Hepatocyte (in vitro differentiated cells): ENCODE results near the gene LAMA3. TPM values are rescaled to one million over a fixed set of nuclear protein-coding genes. Genes with fewer than 3 reads are reported as not detected.

Source experiments
- DNase-seq: peaks from one replicate; pipeline ENCODE4 v3.0.0-alpha.2; 2016; ENCODE audit warnings: low spot score
- H2AFZ ChIP-seq: fragments of 200-600 bp; sonication (generic); 2 replicates; pipeline ENCODE4 v1.6.0; 2016; ENCODE audit warnings: antibody characterized with exemption, mild to moderate bottlenecking
- H3K27ac ChIP-seq: fragments of 200-600 bp; sonication (generic); 2 replicates; pipeline ENCODE4 v1.5.1; 2016; ENCODE audit warnings: mild to moderate bottlenecking
- H3K27me3 ChIP-seq: fragments of 200-600 bp; sonication (generic); 2 replicates; pipeline ENCODE4 v1.6.1; 2016
- H3K36me3 ChIP-seq: fragments of 200-600 bp; sonication (generic); replicated peaks from 2 replicates; pipeline ENCODE4 v1.5.1; 2016; ENCODE audit warnings: low read depth; ENCODE audit not compliant: insufficient read depth
- H3K4me1 ChIP-seq: fragments of 200-600 bp; sonication (generic); 2 replicates; pipeline ENCODE4 v1.5.1; 2016; ENCODE audit warnings: mild to moderate bottlenecking, moderate library complexity; ENCODE audit not compliant: insufficient read depth
- H3K4me2 ChIP-seq: fragments of 200-600 bp; sonication (generic); 2 replicates; pipeline ENCODE4 v1.6.0; 2016
- H3K4me3 ChIP-seq: fragments of 200-600 bp; sonication (generic); 2 replicates; pipeline ENCODE4 v1.5.1; 2016; ENCODE audit warnings: mild to moderate bottlenecking
- H3K79me2 ChIP-seq: fragments of 200-600 bp; sonication (generic); 2 replicates; pipeline ENCODE4 v1.6.0; 2017; ENCODE audit warnings: mild to moderate bottlenecking
- H3K9me2 ChIP-seq: fragments of 200-600 bp; sonication (generic); replicated peaks from 2 replicates; pipeline ENCODE4 v1.6.0; 2017; ENCODE audit warnings: mild to moderate bottlenecking; ENCODE audit not compliant: insufficient read depth
- H3K9me3 ChIP-seq: fragments of 200-600 bp; sonication (generic); 2 replicates; pipeline ENCODE4 v1.5.1; 2016; ENCODE audit warnings: low read depth, mild to moderate bottlenecking
- H4K20me1 ChIP-seq: fragments of 200-600 bp; sonication (generic); 2 replicates; pipeline ENCODE4 v1.6.0; 2016; ENCODE audit warnings: mild to moderate bottlenecking; ENCODE audit not compliant: insufficient read depth, poor library complexity, severe bottlenecking
- CTCF ChIP-seq: fragments of 200-600 bp; sonication (generic); IDR thresholded peaks from 2 replicates; pipeline ENCODE4 v1.5.1; 2016; ENCODE audit warnings: antibody characterized with exemption, mild to moderate bottlenecking; ENCODE audit not compliant: poor library complexity
- EZH2 ChIP-seq: fragments of 200-600 bp; sonication (generic); IDR thresholded peaks from 2 replicates; pipeline ENCODE4 v1.6.1; 2016; ENCODE audit warnings: antibody characterized with exemption, mild to moderate bottlenecking, borderline replicate concordance
- EZH2phosphoT487 ChIP-seq: fragments of 200-600 bp; sonication (generic); IDR thresholded peaks from one replicate; pipeline ENCODE4 v1.6.1; 2018; ENCODE audit warnings: antibody characterized with exemption, mild to moderate bottlenecking, low read depth, moderate library complexity; ENCODE audit not compliant: unreplicated experiment, severe bottlenecking
- WGBS: methylation state at CpG from one replicate; pipeline ENCODE4 v1.1.6; 2016; ENCODE audit warnings: low lambda C conversion rate; ENCODE audit errors: missing lambda C conversion rate; 5-methylcytosine and 5-hydroxymethylcytosine counted together
- polyA plus RNA-seq: library from polyadenylated mRNA; unstranded; fragments of >200 nt; fragmentation: Nextera tagmentation; extraction: Ambion mirVana; gene quantifications from 2 replicates; pipeline ENCODE4 v1.2.1, GENCODE V29; 2016
- total RNA-seq: library from RNA; depleted of rRNA; stranded (reverse); fragments of >200 nt; gene quantifications from 2 replicates; pipeline ENCODE4 v1.2.3, GENCODE V29; 2014

The LAMA3 gene
- total and polyA plus RNA-seq, 2 experiments from 2014 or later, result 29.9 to 52.1 TPM

- H2AFZ ChIP-seq, result no peak overlapping the region
- H3K4me2 ChIP-seq, result no peak overlapping the region
- H3K4me1 ChIP-seq, result no peaks in the 10 kb centered on the region
- no peaks in the 10 kb centered on the region for H3K27me3 ChIP-seq
- H3K9me2 ChIP-seq, result no peaks in the 10 kb centered on the region
- 91% methylated on average over 5 of the region's 5 CpGs for WGBS
- no peak overlapping the region for H3K4me3 ChIP-seq
- TF ChIP-seq CTCF (no peak), EZH2phosphoT487 (no peak), EZH2 (no peak)
- no peaks in the 10 kb centered on the region for H3K79me2 ChIP-seq
- H4K20me1 ChIP-seq, result no peaks in the 10 kb centered on the region
- DNase-seq, result no peak
- no peak overlapping the region for H3K27ac ChIP-seq
- no peaks in the 10 kb centered on the region for H3K9me3 ChIP-seq
- H3K36me3 ChIP-seq, result no peaks in the 10 kb centered on the region
These were observed 72.7 kb downstream of the LAMA3 start for GRCh38 chr18:23761941-23762340.

- Histone ChIP-seq H3K27me3 (no peaks in the 10 kb centered on the region), H3K9me3 (no peaks in the 10 kb centered on the region), H2AFZ (no peak overlapping the region), H3K4me3 (no peak overlapping the region), H3K4me2 (no peak overlapping the region), H4K20me1 (no peaks in the 10 kb centered on the region), H3K4me1 (no peaks in the 10 kb centered on the region), H3K36me3 (no peaks in the 10 kb centered on the region), H3K9me2 (no peaks in the 10 kb centered on the region), H3K79me2 (no peaks in the 10 kb centered on the region), H3K27ac (no peak overlapping the region)
- TF ChIP-seq EZH2phosphoT487 (no peak), EZH2 (no peak), CTCF (no peak)
- 88% methylated on average over 4 of the region's 4 CpGs for WGBS
- no peak for DNase-seq
These were observed 74.1 kb downstream of the LAMA3 start for GRCh38 chr18:23763343-23763742.

- no peak overlapping the region for H3K4me2 ChIP-seq
- no peak for DNase-seq
- H3K27ac ChIP-seq, result no peak overlapping the region
- no peak overlapping the region for H3K4me3 ChIP-seq
- TF ChIP-seq EZH2 (no peak), EZH2phosphoT487 (no peak), CTCF (no peak)
- no peaks in the 10 kb centered on the region for H3K27me3 ChIP-seq
- H2AFZ ChIP-seq, result no peak overlapping the region
- H3K9me2 ChIP-seq, result no peaks in the 10 kb centered on the region
- H3K36me3 ChIP-seq, result no peaks in the 10 kb centered on the region
- 96% methylated on average over 1 of the region's 1 CpG for WGBS
- H3K9me3 ChIP-seq, result no peaks in the 10 kb centered on the region
- H3K79me2 ChIP-seq, result no peaks in the 10 kb centered on the region
- no peaks in the 10 kb centered on the region for H4K20me1 ChIP-seq
- no peaks in the 10 kb centered on the region for H3K4me1 ChIP-seq
These were observed 76.7 kb downstream of the LAMA3 start for GRCh38 chr18:23765931-23766330.

- 67% methylated on average over 4 of the region's 4 CpGs for WGBS
- Histone ChIP-seq H3K36me3 (no peaks in the 10 kb centered on the region), H3K27me3 (no peaks in the 10 kb centered on the region)
These were observed 83.2 kb downstream of the LAMA3 start for GRCh38 chr18:23772327-23773024.

More at GRCh38 chr18:23772327-23773024, 83.2 kb downstream of the LAMA3 start:
- no peaks in the 10 kb centered on the region for H3K4me1 ChIP-seq
- TF ChIP-seq EZH2, result no peak
- TF ChIP-seq CTCF, result no peak
- no peak for TF ChIP-seq EZH2phosphoT487
- H4K20me1 ChIP-seq, result no peaks in the 10 kb centered on the region
- H3K9me3 ChIP-seq, result no peaks in the 10 kb centered on the region
- no peaks in the 10 kb centered on the region for H3K9me2 ChIP-seq
- no peak for DNase-seq
- no peak overlapping the region for H3K4me3 ChIP-seq
- H3K4me2 ChIP-seq, result no peak overlapping the region
- H3K79me2 ChIP-seq, result no peaks in the 10 kb centered on the region
- H2AFZ ChIP-seq, result no peak overlapping the region
- no peak overlapping the region for H3K27ac ChIP-seq
